ENCODE measurements around the gene SMOC2.

Gene SMOC2

GRCh38 chr6:168415098-168415992, 25.6 kb upstream of the SMOC2 start:
- DNase-seq (ENCODE audit: low read depth) = no peak

DNA sequence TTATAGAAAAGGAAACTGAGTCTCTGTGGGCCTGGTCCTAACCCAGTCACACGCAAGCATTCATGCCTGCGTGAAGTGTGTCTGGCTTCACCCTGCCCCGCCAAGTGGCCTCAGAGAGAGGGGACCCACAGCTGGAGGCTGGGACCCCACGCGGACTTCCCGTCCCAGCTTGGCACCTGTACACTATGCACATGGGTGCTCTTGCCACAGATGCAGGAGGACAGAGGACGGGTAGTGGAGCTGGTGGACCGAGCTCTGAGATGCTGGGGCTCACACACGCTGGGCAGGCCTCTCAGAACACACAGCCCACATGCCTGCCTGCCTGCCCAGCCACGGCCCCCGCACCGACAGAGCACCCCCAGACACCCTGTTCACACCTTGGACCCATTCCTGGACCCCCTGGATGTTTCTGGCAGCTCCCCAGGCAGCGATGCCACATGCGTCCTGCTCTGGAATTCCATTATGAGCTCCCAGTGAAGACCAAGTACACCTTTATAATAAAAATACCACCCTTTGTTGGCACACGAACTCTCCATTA, 24.9 kb upstream of the SMOC2 start:
- no peak for DNase-seq (ENCODE audit: low read depth)

DNA sequence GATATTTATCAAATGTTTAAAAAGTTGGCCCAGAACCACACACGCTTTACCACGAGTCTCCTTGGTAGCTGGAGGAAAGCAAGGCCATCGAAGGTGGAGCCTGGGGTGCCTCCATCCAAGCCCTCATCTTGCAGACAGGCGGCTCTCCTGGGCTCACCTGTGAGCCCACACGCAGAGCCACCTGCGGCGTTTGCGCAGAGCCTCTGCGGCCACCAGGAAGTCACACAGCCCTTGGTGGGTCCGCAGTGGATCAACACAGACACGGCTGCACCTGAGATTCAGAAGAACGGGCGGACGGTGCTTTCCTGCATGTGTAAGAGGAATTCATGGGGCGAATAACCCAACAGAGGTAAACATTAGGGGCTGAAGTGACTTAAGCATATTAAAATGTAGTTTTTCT, 24.5 kb upstream of the SMOC2 start:
- DNase-seq (ENCODE audit: low read depth) = no peak

GRCh38 chr6:168417191-168417590, 23.8 kb upstream of the SMOC2 start:
- no peak for DNase-seq (ENCODE audit: low read depth)

DNA sequence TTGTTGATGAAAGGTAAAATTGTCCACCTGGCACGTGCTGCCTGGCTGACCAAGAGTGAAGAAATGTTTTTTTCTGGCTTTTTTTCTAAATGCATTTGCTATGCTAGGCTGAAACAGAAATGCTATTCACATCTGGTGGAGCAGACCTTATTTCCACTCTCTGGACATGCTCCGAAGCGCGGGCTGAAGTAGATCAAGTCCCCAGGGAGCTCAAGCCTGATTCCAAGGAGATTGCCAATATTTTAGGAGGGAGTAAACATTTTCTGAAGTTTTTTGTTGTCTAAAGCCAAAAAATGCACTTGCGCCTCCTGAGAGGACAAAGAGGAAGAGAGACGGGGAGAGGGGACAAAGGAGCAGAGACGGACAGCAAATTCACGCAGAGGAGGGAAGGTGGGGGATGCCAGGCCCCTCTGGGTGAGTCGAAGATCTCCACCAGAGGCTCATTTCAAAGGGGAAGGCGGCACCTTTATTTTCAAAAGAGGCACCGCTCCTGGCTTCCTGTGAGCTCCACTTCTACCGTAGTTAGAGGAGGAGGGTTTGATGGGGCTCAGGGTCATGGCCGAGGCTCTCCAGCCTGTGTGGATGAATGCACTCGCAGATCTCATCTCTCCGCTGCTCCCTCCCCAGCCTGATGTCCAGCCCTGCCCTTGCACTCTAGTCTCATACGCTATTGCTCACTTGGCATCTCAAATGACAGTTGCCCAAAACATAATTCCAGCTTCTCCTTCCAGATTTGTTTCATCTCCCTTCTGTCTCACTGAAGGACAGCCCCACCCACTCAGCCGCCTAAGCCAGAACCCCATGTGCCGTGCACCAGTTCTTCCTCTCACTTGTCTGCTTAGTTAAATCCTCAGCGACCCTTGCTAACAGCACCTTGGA, 23.1 kb upstream of the SMOC2 start:
- no peak for DNase-seq (ENCODE audit: low read depth)

- DNase-seq (ENCODE audit: low read depth) = no peak
Measured at GRCh38 chr6:168418711-168419121, 22.3 kb upstream of the SMOC2 start.

GRCh38 chr6:168419569-168419968, 21.4 kb upstream of the SMOC2 start:
- DNase-seq (ENCODE audit: low read depth) = no peak

DNA sequence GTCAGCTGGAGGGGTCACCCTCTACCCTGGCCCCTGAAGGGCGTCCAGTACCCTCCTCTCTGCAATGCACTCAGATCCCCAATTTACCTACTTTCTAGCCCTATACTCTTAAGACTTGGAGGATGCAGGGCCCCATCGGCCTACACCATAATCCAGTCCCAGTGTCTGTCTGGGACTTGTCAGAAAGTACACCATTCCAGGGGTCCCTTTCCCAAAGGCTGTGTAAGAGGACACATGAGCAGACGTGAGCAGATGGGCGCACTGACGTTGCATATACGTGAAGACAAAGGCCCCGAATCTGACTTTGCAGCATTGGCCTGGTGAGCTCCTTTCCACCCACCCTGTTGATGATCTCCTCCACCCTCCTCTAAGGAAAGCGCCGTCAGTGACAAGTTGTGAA, 20.9 kb upstream of the SMOC2 start:
- no peak for DNase-seq (ENCODE audit: low read depth)

DNA sequence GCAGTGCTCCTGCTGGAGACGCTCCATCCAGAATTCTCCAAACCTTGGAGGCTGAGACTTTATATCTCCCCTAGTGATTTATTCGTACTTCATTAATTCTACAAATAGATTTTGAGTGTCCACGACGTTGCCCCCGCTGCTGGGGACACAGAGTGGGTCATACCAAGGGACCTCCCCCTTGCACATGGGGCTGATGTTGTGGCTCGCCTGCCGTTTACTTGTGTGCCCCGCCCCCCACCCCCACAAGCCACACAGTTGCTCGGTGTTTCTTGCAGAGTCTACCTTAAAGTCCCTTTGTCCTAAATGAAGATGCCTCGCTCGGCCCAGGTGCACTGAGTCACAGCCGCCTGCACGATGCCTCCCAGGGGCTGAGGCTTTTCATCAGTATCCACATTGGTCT, 20.3 kb upstream of the SMOC2 start:
- no peak for DNase-seq (ENCODE audit: low read depth)

DNA sequence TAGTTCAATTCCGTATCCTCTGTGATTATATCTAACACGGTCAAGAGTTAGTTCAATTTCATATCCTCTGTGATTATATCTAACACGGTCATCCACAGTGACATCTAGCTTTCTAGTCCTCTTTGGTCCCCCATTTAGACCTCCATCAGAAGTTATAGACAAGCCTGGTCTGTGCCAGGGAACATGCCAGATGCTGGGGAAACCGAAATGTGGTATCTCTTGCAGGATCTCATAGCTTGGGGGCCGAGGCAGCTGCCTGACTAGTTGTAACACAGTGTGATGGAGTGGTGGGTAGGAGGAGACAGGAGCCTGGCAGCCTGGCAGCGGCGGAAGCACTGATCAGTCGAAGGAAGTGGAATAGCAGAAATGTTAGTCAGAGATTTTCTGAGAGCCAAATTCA, 13.8 kb upstream of the SMOC2 start:
- no peak for DNase-seq (ENCODE audit: low read depth)

- no peak for DNase-seq (ENCODE audit: low read depth)
Measured at GRCh38 chr6:168428052-168428826, 12.7 kb upstream of the SMOC2 start.

- no peak for DNase-seq (ENCODE audit: low read depth)
Measured at GRCh38 chr6:168428863-168429262, 12.1 kb upstream of the SMOC2 start.

DNA sequence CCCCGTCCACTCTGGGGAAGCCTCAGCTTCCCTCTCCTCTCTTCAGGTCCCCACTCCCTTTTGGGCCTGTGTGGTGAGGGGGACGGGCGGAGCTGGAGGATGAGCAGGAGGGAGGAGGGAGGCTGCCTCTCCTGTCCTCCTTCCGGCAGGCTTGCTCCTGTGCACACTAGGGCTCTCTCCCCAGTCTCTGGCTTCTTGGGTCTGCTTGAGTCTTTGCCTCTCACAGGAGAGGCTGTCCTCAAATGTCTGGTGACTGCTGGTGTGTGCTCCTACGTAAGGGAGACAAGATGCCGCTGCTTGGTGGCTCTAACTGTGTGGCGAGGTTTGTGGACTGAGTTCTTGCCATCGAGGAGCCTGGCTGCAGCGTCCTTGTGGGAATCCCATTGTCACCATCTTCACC, 8.8 kb upstream of the SMOC2 start:
- DNase-seq (ENCODE audit: low read depth) = no peak

- DNase-seq (ENCODE audit: low read depth) = no peak
Measured at GRCh38 chr6:168433898-168434297, 7.1 kb upstream of the SMOC2 start.

DNA sequence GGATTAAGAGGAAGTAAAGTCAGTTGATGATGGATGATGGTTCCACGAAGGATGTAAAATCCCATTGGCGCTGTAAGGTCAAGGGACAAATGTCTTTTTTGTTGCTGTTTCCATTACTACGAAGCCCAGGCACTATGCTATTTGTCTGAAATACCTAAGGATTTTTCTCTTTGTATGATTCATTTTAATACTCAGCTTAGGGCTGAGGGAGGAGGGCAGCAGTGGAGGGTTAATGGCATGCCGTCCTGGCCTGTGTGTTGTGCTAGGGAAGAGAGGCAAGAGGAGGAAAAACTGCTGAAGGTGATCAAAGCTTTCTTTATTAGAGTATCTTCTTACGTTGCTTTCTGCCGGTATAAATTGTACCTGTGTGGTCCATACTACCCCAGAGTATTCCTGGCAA, 6.5 kb upstream of the SMOC2 start:
- no peak for DNase-seq (ENCODE audit: low read depth)

GRCh38 chr6:168437751-168438150, 3.2 kb upstream of the SMOC2 start:
- no peak for DNase-seq (ENCODE audit: low read depth)

- DNase-seq (ENCODE audit: low read depth) = no peak
Measured at GRCh38 chr6:168438783-168439520, 2.0 kb upstream of the SMOC2 start.

DNA sequence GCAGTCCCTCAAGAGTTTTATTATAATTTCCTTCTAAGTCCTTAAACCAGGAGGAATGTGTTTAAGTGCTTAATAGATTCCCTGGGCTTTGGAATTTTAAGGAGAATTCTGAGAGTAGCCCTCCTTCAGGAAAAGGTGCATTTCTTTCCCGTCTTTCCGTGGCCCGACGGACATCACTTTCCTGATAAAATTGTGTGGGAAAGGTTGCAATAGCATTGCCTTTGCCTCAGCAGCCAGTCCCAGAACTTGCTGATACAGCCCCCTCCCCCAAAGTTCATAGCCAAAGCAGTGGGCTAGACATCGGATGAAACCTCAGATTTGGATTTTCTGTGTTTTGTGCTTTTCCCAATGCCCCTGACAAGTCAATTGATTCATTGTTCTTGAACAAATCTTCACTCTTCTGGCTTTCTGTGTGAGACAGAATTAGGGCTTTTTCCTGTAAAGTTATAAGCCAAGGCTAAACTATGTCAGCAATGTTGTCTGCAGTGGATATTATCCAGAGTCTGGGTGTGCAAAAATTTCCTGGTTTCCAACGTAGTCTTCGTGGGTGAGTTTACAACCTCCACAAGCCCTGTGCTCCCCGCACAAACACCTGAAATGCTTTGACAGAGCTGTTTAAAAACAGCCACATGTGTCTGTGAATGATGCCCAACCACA, 1.1 kb upstream of the SMOC2 start:
- no peak for DNase-seq (ENCODE audit: low read depth)

DNA sequence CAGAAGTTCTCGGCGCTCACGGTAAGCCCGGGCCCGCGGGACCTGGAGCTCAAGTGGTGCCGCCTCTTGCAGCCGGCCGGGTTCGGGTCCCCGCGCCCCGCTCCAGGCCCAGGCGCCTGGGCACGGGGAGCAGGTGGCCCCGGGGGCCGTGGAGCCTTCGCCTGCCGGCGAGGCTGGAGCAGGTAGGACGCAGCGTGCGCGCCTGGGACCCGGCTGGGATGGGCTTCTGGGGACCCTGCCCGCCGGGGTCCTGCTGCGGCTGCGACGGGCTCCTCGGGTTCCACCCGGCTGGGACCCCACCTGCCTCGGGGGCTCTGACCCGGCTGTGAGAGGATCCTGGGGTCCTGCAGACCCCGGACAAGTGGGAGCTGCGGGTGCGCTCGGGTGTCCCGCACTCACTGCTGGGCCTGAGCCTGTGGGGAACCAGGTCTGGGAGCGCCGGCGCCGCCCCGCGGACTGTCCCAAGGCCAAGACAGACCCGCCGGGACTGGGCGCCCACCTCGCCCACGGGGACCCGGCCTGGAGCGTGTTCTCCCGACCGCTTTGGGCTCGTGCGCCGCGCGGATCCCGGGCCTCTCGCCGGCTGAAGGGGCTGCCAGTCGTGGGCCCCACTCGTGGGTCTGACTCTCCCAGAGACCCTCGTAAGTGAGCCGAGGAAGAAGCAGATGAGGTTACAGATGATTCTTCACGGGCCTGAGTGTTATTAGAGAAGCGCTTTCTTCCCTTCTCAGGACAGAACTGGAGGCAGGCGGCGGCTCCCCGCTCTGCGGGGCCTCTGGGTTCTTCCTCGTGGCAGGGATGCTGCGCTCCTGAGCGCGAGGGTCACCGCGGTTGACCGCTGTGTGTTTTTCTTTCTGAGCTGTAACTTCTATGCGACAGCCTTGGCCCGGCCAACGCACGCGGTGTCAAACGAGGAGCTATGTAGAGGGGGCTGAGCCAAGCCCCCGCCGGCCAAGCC, 729 bp downstream of the SMOC2 start:
- no peak for DNase-seq (ENCODE audit: low read depth)

DNA sequence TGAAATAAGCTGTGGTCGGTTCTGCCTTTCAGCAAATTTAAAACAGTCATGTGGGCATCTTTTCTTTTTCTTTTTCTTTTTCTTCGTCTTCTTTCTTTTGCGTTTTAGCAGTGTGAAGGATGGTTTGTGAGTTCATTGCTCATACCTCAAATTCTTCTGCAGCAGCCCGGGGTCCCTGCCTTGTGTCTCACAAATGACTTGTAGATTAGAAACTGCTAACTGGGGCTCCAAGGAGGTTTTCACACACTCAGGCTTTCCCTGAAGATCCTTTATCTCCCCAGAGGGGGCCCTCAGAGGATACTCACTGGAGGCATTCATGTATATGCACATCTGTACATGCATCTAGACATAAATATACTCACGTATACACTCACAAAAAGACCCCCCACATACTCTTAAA, 1.7 kb downstream of the SMOC2 start:
- no peak for DNase-seq (ENCODE audit: low read depth)

Measured in activated T-cell treated with anti-CD3 and anti-CD28 coated beads for 1 hour (primary cell).